HEK293 (cell line): ENCODE results near the gene SMARCA1.

Source experiments
- CTCF ChIA-PET: fragments of 350-600 bp; formaldehyde crosslinking; extraction: SDS; loops from one replicate; lab custom pipeline; 2021; ENCODE audit warnings: antibody characterized with exemption; lab: Yijun Ruan, JAX
- POLR2A ChIA-PET: fragments of 300-600 bp; formaldehyde crosslinking; extraction: SDS; loops from one replicate; lab custom pipeline; 2020; ENCODE audit warnings: antibody characterized with exemption, inconsistent platforms; lab: Yijun Ruan, JAX
- H3K27ac ChIP-seq: fragments of 200-500 bp; sonication (Bioruptor generic); 2 replicates; pipeline ENCODE4 v1.5.1; 2014; ENCODE audit warnings: low read depth, low read length, control low read depth, inconsistent platforms; ENCODE audit errors: extremely low read depth
- H3K36me3 ChIP-seq, 2 experiments: fragments of 200-500 bp in 1 of 2; sonication (Bioruptor generic) in 1 of 2; 1 replicate in 1 of 2; 2 replicates in 1 of 2; pipeline ENCODE4 v1.5.1; 2014 to 2017; ENCODE audit warnings: inconsistent platforms in 2 of 2, low read length in 2 of 2; ENCODE audit not compliant: control insufficient read depth in 2 of 2, insufficient read depth in 1 of 2
- H3K4me1 ChIP-seq: fragments of 200-500 bp; sonication (Bioruptor generic); 2 replicates; pipeline ENCODE4 v1.5.1; 2014; ENCODE audit warnings: mild to moderate bottlenecking, low read length, inconsistent platforms; ENCODE audit not compliant: control insufficient read depth, insufficient read depth
- H3K4me3 ChIP-seq: 2 replicates; pipeline ENCODE4 v1.5.1; 2011; ENCODE audit warnings: low read depth, mild to moderate bottlenecking, control low read depth, low read length, moderate library complexity
- H3K9me3 ChIP-seq: fragments of 200-500 bp; sonication (Bioruptor generic); 2 replicates; pipeline ENCODE4 v1.5.1; 2014; ENCODE audit warnings: low read depth, low read length, inconsistent platforms; ENCODE audit not compliant: control insufficient read depth, insufficient read depth
- ATF2 ChIP-seq: fragments of 450-650 bp; formaldehyde crosslinking; IDR thresholded peaks from 2 replicates; pipeline ENCODE4 v1.5.1; 2016; ENCODE audit warnings: missing biosample characterization, missing genetic modification characterization, low read depth
- CTCF ChIP-seq: fragments of 450-650 bp; formaldehyde crosslinking; IDR thresholded peaks from 2 replicates; pipeline ENCODE4 v1.5.1; 2016; ENCODE audit warnings: missing biosample characterization, missing genetic modification characterization
- GFI1B ChIP-seq: fragments of 450-650 bp; formaldehyde crosslinking; IDR thresholded peaks from 2 replicates; pipeline ENCODE4 v1.5.1; 2016; ENCODE audit warnings: missing biosample characterization, missing genetic modification characterization
- GLI2 ChIP-seq: fragments of 450-650 bp; formaldehyde crosslinking; IDR thresholded peaks from 2 replicates; pipeline ENCODE4; 2017; ENCODE audit warnings: missing biosample characterization, missing genetic modification characterization, low read depth, borderline replicate concordance
- HOXA7 ChIP-seq: sonication (generic); formaldehyde crosslinking; IDR thresholded peaks from 2 replicates; pipeline ENCODE4 v1.8.1; 2022; ENCODE audit warnings: missing genetic modification reagents, borderline replicate concordance
- HOXC10 ChIP-seq: sonication (generic); formaldehyde crosslinking; IDR thresholded peaks from 2 replicates; pipeline ENCODE4 v1.8.1; 2023; ENCODE audit warnings: mild to moderate bottlenecking, missing genetic modification reagents
- PRDM1 ChIP-seq: fragments of 450-650 bp; formaldehyde crosslinking; IDR thresholded peaks from 2 replicates; pipeline ENCODE4; 2016; ENCODE audit warnings: missing biosample characterization, missing genetic modification characterization
- RBAK ChIP-seq: fragments of 450-650 bp; formaldehyde crosslinking; IDR thresholded peaks from 2 replicates; pipeline ENCODE4 v1.5.1; 2016; ENCODE audit warnings: missing biosample characterization, missing genetic modification characterization
- ZBTB6 ChIP-seq: fragments of 450-650 bp; formaldehyde crosslinking; IDR thresholded peaks from 2 replicates; pipeline ENCODE4 v1.5.1; 2017; ENCODE audit warnings: missing biosample characterization, missing genetic modification characterization
- ZNF114 ChIP-seq: fragments of 450-650 bp; formaldehyde crosslinking; IDR thresholded peaks from 2 replicates; pipeline ENCODE4 v1.5.0; 2017; ENCODE audit warnings: missing biosample characterization, missing genetic modification characterization
- ZNF148 ChIP-seq: fragments of 450-650 bp; formaldehyde crosslinking; IDR thresholded peaks from 2 replicates; pipeline ENCODE4 v1.5.0; 2017; ENCODE audit warnings: missing biosample characterization, missing genetic modification characterization, borderline replicate concordance
- ZNF16 ChIP-seq: fragments of 450-650 bp; formaldehyde crosslinking; IDR thresholded peaks from 2 replicates; pipeline ENCODE4 v1.5.1; 2016; ENCODE audit warnings: low read depth, missing biosample characterization, missing genetic modification characterization
- ZNF175 ChIP-seq: fragments of 450-650 bp; formaldehyde crosslinking; IDR thresholded peaks from 2 replicates; pipeline ENCODE4 v1.5.1; 2016; ENCODE audit warnings: missing biosample characterization, missing genetic modification characterization
- ZNF2 ChIP-seq: fragments of 450-650 bp; formaldehyde crosslinking; IDR thresholded peaks from 2 replicates; pipeline ENCODE4 v1.5.1; 2016; ENCODE audit warnings: missing biosample characterization, missing genetic modification characterization
- ZNF24 ChIP-seq: fragments of 450-650 bp; formaldehyde crosslinking; IDR thresholded peaks from 2 replicates; pipeline ENCODE4 v1.5.1; 2016; ENCODE audit warnings: missing biosample characterization, missing genetic modification characterization
- ZNF302 ChIP-seq: fragments of 450-650 bp; formaldehyde crosslinking; IDR thresholded peaks from 2 replicates; pipeline ENCODE4 v1.5.1; 2016; ENCODE audit warnings: missing biosample characterization, missing genetic modification characterization, low read depth
- ZNF549 ChIP-seq: fragments of 450-650 bp; IDR thresholded peaks from 2 replicates; pipeline ENCODE4 v1.5.1; 2018; ENCODE audit warnings: missing biosample characterization, missing genetic modification characterization, mild to moderate bottlenecking, inconsistent platforms, moderate library complexity
- ZNF571 ChIP-seq: fragments of 450-650 bp; formaldehyde crosslinking; IDR thresholded peaks from 2 replicates; pipeline ENCODE4 v1.5.0; 2017; ENCODE audit warnings: missing biosample characterization, missing genetic modification characterization
- ZNF768 ChIP-seq: fragments of 450-650 bp; formaldehyde crosslinking; IDR thresholded peaks from 2 replicates; pipeline ENCODE4 v1.5.1; 2018; ENCODE audit warnings: missing biosample characterization, mild to moderate bottlenecking, missing genetic modification characterization
- ZNF777 ChIP-seq: fragments of 450-650 bp; formaldehyde crosslinking; IDR thresholded peaks from 2 replicates; pipeline ENCODE4 v1.5.1; 2017; ENCODE audit warnings: missing biosample characterization, missing genetic modification characterization, borderline replicate concordance
- ZSCAN4 ChIP-seq: fragments of 450-650 bp; formaldehyde crosslinking; IDR thresholded peaks from 2 replicates; pipeline ENCODE4 v1.5.1; 2017; ENCODE audit warnings: missing biosample characterization, missing genetic modification characterization
- ZSCAN5A ChIP-seq: fragments of 450-650 bp; formaldehyde crosslinking; IDR thresholded peaks from 2 replicates; pipeline ENCODE4 v1.5.1; 2016; ENCODE audit warnings: missing biosample characterization, missing genetic modification characterization
- ZXDB ChIP-seq: fragments of 450-650 bp; formaldehyde crosslinking; IDR thresholded peaks from 2 replicates; pipeline ENCODE4 v1.5.1; 2016; ENCODE audit warnings: missing biosample characterization, missing genetic modification characterization

The SMARCA1 gene

GRCh38 chrX:129520151-129520550 lies 3.1 kb downstream of the SMARCA1 start:
- ChIA-PET POLR2A (no interaction called here), CTCF (no interaction called here)
- Histone ChIP-seq H3K36me3 (peaks cover 8 to 12% of the 10 kb centered on the region in 2 experiments), H3K4me1 (peaks cover 3% of the 10 kb centered on the region; the same call in 1 of the 2 replicates), H3K9me3 (no peaks in the 10 kb centered on the region), H3K27ac (no peak overlapping the region)
- no peak for TF ChIP-seq ZNF777 (tag by site-specific recombination)
- no peak for TF ChIP-seq ZNF16 (tag by site-specific recombination)
- TF ChIP-seq, all 188 proteins: peak for 0
- no peak overlapping the region for H3K4me3 ChIP-seq

GRCh38 chrX:129516402-129516801 lies 6.9 kb downstream of the SMARCA1 start:
- ChIA-PET CTCF (interaction anchor here (1.2 kb wide), 1 partner anchor 25 kb away, joined by 3 read pairs; no protein-coding TSS in a partner anchor), POLR2A (no interaction called here)
- no peak for TF ChIP-seq GFI1B (tag by site-specific recombination)
- no peak for TF ChIP-seq ZNF2 (tag by site-specific recombination)
- TF ChIP-seq ZNF114 = no peak
- TF ChIP-seq HOXC10 (CRISPR knock-in tag) = no peak
- no peak for TF ChIP-seq CTCF (tag by site-specific recombination)
- no peak for TF ChIP-seq GLI2
- TF ChIP-seq ZXDB = no peak
- no peak for TF ChIP-seq ZNF148 (tag by site-specific recombination)
- no peak for TF ChIP-seq ZSCAN5A (tag by site-specific recombination)
- TF ChIP-seq ZNF175 (tag by site-specific recombination) = no peak
- no peak for TF ChIP-seq ZSCAN4 (tag by site-specific recombination)
- no peak for TF ChIP-seq RBAK (tag by site-specific recombination)
- TF ChIP-seq ZBTB6 (tag by site-specific recombination) = no peak
- no peak for TF ChIP-seq HOXA7 (CRISPR knock-in tag)
- TF ChIP-seq ZNF571 (tag by site-specific recombination) = no peak
- no peak for TF ChIP-seq ZNF549
- peak; percentile 91 for TF ChIP-seq ZNF768
- peak; percentile 52 for TF ChIP-seq ATF2 (tag by site-specific recombination)
- no peak for TF ChIP-seq ZNF24 (tag by site-specific recombination)
- no peak for TF ChIP-seq ZNF302 (tag by site-specific recombination)
- peak; percentile 51; the same call in 1 of the 2 replicates for TF ChIP-seq PRDM1

More at GRCh38 chrX:129516402-129516801, 6.9 kb downstream of the SMARCA1 start:
- peaks cover 3% of the 10 kb centered on the region; the same call in 1 of the 2 replicates for H3K4me1 ChIP-seq
- no peak overlapping the region for H3K27ac ChIP-seq
- H3K9me3 ChIP-seq = no peaks in the 10 kb centered on the region
- H3K4me3 ChIP-seq = no peak overlapping the region
- H3K36me3 ChIP-seq = peaks cover 19 to 25% of the 10 kb centered on the region in 2 experiments
